Posterior vena cava (tissue), 2 donors: ENCODE measurements around the gene CGREF1. TPM values are rescaled to one million over a fixed set of nuclear protein-coding genes. Genes with fewer than 3 reads are reported as not detected.
A peak's percentile ranks its signal among the peaks of the same experiment; 100 is the strongest.

ENCODE experiments used
- DNase-seq: peaks from one replicate; pipeline ENCODE4 v3.0.0-alpha.2; 2020; ENCODE audit warnings: low spot score
- intact Hi-C, 2 donors: fragments of 100-400 bp; cut with DNase I; formaldehyde crosslinking; loops; one replicate each; pipeline versions ENCODE4 v1.14.1 to v1.14.2; 2022 to 2023
- total RNA-seq, 2 donors: library from RNA; stranded (reverse); fragmentation: NEBNext Ultra II Directional; extraction: Animal tissue kit (Norgen Biotek cat#: 25700); gene quantifications; one replicate each; pipeline ENCODE4 v1.2.1, GENCODE V29; 2021
- donor health status: DM: yes; HTN: yes; CAD: no.
- donor health status: DM: yes; HTN: yes; CAD: no.

Gene CGREF1
- total RNA-seq, 2 donors from 2014 or later, result 25.8 to 27.8 TPM

DNA sequence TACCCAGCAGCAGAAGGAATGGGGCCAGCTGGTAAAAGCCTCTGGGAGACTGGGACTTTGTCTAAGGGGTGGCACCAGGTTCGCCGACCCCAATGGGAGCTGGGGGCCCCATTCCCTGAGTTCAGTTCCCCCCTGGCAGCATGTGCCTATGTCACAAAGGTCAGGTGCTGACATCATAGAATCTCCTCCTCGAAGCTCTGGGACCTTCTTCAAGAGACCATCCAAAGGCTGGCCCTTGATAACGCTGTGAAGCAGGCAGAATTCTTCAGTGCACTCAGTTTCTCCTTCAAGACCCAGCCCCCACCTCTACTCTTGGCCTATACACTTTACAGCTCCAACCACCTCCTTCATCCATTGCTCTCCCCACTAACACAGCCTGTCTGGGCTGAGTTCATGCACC is 20.4 kb upstream of the CGREF1 start, which contains the start of gene PRR30:
Gene PRR30 (minus strand): TSS at position 101 of the 400 bp plus-strand sequence. CDS start 1,081 bp downstream, outside the sequence.
- intact Hi-C loops, result no loop called here
- DNase-seq, result peak; percentile 19

DNA sequence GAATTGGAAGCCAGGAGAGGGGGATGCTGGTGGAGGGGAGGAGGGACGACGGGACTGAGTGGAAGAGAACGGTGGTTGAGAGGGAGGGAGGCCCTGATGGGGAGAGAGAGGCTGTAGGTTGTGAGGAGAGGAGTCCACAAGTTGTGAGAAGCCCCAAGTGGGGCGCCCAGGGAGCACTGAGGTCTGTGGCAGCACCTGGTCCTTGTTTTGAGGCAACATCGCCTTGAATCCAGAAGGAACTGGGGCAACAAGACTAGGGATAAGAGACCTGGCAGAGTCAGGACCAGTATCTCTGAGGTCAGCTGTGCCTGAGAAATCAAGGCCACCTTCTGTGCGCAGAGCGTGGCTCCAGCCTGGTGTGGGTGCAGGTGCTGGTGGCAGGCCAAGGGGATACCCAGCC is 19.2 kb upstream of the CGREF1 start:
- intact Hi-C loops, result no loop called here
- peak; percentile 62 for DNase-seq

DNA sequence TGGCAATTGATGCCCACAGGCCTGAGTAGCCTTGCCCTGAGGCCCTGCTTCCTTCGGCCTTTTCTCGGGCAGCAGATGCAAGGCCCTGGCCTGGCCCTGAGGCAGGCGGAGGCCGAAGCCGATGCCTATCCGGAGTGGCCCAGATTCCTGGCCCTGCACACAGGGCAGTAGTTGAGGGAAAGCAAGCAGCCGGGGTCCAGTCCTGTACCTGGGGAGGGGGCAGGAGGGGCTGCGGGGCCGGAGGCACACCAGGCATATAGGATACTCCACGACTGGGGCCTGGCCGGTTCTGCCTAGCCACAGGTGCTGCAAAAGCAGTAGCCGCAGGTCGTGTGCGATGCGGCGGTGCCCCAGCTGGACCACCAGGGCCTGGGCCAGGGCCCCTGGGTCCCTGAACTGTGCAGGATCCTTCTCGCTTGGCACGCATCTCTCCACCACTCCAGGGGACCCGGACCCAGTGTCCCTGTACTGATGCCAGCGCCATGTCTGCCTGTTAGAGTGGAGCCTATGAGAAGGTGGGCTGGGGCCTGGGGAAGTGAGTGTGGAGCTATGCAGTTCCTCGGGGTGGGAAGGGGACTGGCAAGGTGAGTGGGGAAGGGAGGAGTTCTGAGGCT is 18.5 kb upstream of the CGREF1 start:
- peak; percentile 71 for DNase-seq
- intact Hi-C loops, result no loop called here

DNA sequence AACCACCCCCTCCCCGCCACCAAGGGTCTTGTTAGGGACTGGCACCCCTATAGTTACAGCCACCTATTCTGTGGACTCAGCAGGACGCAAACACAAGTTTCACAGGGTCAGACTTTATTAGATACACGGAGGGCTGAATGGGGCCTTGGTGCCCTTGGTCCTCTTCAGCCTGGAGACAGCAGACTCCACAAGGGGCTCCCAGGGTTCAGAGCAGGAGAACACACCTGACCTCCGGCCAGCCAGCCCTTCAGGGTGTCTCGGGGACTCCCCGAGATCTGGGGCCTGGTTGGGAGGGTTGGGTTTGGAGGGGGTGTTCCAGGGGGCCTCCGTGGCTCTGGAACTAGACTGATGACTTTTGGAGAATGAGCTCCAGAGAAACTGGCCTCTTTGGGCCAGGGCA is 17.8 kb upstream of the CGREF1 start:
- intact Hi-C loops, result loop anchor here in 1 of 2 donors (1.0 kb wide), 1 partner anchor 125 kb away; no protein-coding TSS in a partner anchor
- peak; percentile 71 for DNase-seq

DNA sequence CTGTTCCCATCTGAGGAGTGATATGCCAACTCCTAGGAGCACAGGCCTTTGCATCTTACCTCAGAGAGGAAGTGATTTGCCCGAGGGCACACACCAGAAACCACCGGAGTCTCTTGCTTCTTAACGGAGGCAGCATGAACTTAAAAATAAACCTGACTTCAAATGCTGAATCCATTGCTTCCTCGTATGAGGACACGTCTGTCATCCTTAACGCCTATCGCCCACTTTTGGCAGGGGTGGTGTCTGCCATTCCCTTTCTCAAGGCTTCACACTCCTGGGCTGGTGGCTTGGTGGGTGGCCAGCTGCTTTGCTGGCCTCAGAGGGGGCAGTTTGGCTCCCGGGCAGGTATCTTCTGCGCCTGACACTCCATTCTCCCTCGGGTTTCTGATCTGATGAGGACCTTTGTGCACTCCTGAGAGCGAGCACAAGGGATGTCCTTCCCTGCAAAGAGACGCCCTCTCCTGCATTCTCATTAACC is 16.6 kb upstream of the CGREF1 start:
- intact Hi-C loops, result no loop called here

DNA sequence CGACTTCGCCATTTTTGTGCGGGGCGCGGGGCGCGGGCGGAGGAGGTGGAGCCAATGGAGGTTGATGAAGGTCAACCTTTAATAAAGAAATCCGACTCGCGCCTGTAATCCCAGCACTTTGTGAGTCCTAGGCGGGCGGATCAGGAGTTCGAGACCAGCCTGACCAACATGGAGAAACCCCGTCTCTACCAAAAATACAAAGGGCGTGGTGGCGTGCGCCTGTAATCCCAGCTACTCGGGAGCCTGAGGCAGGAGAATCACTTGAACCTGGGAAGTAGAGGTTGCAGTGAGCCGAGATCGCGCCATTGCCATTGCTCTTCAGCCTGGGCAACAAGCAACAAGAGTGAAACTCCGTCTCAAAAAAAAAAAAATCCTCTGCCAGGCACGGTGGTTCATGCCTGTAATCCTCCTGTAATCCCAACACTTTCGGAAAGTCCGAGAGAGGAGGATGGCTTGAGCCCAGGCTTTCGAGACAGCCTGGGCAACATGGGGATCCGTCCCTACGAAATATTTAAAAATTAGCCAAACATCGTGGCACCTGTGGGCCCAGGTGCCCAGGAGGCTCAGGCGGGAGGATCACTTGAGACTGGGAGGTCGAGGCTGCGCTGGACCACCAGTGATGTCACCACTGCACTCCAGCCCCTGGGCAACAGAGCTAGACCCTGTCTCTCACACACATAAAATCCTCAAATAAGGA is 16.0 kb upstream of the CGREF1 start:
- intact Hi-C loops, result loop anchor here in 1 of 2 donors (5.0 kb wide), 1 partner anchor 52 kb away; no protein-coding TSS in a partner anchor
- peak; percentile 54 for DNase-seq

More for the DNA sequence above, 16.6 kb upstream of the CGREF1 start:
- peak; percentile 72 for DNase-seq

DNA sequence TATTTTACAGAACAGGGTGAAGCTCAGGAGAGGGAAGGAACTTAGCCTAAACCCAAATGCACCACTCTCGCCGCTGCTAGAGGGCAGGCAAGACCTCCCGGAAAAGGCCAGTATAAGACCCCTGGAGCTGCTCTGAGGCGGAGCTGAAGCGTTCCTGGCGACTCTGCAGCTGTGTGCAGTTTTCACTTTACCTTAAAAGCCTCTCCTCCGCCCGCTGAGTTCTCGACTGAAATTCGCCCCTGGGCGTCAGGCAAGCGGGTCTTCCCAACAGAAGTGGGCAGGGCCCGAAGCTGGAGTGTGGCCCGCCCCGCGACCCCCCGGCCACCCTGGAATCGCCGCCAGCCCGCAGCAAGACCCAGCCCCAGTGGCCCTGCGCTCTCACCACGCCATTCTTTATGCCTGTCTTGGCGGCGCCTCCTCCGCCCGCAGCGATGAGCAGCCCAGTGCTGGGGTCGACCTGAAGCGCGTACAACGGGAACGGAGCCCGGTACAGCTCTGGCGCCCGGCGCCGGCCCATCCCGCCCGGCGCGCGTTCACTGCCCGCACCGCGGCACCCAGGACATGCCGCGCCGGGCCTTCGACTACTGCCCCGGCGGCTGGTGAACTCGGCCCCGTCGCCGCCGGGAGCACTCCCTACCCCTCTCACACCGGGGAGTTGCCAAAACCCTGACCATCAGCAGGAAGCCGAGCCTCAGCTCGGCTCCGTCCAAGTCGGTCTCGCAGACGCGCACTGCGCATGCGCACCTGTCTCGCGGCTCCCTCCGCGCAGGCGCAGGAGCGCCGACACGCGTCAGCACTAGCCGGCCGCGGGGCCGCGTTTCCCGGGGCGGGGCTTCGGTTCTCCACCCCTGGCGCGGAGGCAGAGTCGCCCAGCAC is 15.2 kb upstream of the CGREF1 start, which contains the start of gene PREB:
Gene PREB (minus strand): TSS at position 732 of the 876 bp plus-strand sequence. CDS start 215 bp downstream, at position 517.
- intact Hi-C loops, result loop anchor here (1.0 to 5.0 kb wide), 2 partner anchors 53 kb away; no protein-coding TSS in a partner anchor
- DNase-seq, result peak; percentile 99

DNA sequence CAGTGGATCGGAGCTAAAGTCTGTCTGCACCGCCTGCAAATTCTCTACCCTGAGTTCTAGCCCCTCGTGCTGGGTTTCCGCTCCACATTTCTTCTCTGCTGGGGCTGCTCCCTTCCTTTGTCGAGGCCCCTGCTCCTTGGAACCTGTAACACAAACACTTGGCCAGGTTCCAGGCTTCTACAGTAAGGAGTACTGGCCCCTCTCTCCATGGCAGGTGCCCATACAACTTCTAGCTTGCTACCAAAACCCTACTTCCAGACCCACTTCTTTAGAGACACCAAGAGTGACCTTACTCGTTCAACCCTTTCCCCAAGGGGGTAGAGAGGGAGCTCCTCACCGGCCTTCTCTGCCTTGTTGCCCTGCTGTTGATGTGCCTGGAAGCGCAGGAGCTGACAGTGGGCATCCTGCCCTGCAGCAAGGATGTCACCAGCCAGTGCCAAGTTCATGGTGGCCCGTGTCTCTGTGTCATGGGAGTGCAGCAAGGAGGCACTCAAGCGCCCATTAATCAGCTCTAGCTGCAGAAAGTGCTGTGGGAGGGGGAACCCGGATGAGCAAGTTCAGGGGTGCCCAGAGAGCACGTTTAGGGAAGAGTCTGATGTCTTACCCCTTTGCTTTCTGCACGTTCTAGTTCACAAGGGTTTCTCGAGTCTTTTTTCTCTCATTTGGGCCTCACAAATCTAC is 14.4 kb upstream of the CGREF1 start:
- intact Hi-C loops, result loop anchor here (1.0 to 5.0 kb wide), 2 partner anchors 54 kb away; no protein-coding TSS in a partner anchor
- peak; percentile 80 for DNase-seq

DNA sequence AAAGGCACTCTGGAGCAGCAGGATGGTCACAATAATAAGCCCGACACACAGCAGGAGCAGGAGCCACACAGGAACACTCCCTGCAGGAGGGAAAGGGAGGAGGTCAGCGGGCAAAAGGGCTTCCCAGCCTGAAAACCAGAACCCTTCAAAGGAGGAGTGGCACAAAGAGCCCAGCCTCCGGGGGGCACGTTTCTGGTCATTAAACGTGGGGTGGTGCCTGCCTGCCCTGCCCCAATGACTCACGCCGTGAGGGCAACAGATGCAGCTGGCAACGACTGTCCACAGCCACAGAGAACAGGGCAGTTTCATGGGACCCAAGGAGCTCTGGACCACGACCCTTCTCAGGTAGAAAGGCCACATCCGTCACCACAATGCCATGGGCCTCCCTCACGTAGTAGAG is 12.5 kb upstream of the CGREF1 start:
- intact Hi-C loops, result loop anchor here in 1 of 2 donors (5.0 kb wide), 1 partner anchor 56 kb away; no protein-coding TSS in a partner anchor
- peak; percentile 51 for DNase-seq

DNA sequence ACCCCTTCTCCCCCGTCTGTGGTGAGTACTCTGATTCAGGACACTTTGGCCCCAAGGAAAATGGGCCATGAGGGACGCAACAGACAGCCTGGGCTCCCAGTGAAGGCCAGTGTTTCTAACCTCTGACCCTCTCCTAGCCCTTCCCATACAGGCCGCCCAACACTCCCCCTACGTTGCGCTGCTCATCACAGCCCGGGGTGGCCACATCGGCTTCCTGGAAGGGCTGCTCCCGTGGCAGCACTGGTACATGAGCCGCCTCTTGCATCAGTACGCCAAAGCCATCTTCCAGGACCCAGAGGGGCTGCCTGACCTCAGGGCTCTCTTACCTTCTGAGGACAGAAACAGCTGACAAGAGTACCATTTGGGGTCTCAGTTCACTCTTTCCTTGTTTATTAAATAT is 11.5 kb upstream of the CGREF1 start:
- DNase-seq, result no peak
- intact Hi-C loops, result loop anchor here in 1 of 2 donors (5.0 kb wide), 1 partner anchor 57 kb away; no protein-coding TSS in a partner anchor

DNA sequence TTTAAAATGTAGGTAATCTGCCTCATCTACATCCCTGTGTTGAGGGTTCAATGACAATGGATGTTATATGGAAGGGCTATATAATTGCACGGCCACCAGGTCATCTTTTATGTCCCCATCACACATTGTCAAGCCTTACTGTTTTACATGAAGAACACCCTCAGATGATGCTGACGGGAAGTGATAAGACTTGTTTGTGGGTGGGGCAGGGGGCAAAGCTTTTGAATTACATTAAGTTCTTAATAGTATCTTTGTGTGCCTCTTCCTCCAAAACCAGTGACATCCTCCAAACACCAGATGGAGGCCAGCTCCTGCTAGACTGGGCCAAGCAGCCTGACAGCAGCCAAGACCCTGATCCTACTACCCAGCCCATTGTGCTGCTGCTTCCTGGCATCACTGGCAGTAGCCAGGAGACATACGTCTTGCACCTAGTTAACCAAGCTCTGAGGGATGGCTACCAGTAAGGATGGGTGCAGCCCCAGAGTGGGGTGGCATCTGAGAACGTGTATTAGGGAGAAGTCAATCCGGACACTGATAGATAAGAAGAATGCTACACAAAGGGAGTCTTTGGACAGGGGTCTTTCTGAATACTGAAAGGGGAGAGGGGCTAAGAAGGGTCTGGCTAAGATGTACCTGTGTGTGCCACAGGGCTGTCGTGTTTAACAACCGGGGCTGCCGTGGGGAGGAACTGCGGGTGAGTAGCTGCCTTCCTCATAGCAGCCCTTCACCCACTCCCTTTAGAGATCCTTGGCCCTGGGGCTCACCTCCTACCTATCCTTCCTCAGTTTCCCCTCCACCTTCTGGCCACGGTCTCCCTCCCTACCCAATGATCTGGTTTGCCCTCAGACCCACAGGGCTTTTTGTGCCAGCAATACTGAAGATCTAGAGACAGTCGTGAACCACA is 10.0 kb upstream of the CGREF1 start:
- no peak for DNase-seq
- intact Hi-C loops, result no loop called here

DNA sequence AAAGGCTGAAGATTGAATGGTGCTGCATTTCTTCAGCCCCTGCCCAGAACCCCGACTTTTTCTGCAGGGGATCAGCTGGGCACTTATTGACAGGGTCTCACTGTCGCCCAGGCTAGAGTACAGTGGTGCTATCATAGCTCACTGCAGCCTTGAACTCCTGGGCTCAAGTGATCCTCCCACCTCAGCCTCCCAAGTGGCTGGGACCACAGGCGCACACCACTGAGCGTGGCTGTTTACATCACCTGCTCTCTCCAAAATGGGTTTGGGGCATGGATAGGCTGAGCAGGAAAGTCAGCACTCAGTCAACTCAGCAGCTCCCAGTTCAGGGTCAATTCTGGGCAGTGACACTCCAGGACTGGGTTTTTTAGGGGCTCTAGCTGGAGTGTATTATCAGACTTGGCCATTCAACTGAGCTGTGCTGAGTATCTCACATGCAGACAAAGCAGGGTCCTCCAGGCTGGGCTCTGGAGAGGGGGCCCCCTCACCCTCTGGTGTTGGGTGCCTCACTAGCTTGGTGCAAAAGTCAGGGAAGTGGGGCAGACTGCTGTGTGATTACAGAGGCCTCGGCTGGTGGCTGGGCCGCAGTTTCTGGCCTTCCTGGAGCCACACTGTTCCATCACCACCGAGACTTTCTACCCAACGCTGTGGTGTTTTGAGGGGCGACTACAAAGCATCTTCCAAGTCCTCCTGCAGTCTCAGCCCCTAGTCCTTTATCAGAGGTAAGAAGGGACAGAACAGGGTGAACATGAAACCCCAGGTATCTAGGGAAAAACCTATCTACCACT is 9.1 kb upstream of the CGREF1 start:
- no peak for DNase-seq
- intact Hi-C loops, result no loop called here

DNA sequence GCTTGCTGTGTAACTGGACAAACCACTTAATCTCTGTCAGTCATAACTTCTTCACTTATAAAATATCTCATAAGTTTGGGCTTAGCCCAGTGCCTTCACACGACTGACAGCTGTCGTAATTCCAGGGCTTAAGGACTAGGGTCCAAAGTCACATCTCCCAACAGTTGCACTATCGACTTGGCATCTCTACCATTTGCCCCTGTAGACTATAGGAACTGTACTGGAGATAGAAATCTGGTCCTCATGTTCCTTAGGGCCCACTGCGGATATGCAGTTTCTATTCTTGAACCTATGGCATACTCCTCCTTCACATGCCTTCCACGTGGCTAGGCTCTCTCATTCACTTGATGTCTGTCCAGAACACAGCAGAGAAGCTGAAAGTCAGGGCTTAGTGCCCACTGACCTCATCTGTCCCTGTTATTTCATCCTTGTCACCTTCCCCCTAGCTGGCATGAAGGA is 7.4 kb upstream of the CGREF1 start:
- DNase-seq, result no peak

DNA sequence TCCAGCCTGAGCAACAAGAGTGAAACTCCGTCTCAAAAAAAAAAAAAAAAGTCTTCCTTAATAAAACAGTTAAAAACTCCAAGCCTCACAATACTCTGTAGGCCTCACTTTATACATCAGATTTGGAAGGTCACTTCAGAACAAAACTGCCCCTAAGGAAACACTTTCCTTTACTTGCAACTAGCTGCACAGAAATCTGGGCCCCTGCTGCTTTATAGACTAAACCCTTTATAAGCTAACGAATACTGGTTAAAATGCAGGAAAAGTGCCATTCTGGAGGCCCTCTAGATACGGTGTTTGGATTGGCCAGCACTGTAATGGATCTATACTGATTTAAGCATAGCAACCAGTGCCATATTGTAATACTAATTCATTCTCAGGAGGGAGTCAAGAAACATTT is 6.2 kb upstream of the CGREF1 start:
- intact Hi-C loops, result no loop called here
- no peak for DNase-seq

More for the DNA sequence above, 7.4 kb upstream of the CGREF1 start:
- intact Hi-C loops, result no loop called here

DNA sequence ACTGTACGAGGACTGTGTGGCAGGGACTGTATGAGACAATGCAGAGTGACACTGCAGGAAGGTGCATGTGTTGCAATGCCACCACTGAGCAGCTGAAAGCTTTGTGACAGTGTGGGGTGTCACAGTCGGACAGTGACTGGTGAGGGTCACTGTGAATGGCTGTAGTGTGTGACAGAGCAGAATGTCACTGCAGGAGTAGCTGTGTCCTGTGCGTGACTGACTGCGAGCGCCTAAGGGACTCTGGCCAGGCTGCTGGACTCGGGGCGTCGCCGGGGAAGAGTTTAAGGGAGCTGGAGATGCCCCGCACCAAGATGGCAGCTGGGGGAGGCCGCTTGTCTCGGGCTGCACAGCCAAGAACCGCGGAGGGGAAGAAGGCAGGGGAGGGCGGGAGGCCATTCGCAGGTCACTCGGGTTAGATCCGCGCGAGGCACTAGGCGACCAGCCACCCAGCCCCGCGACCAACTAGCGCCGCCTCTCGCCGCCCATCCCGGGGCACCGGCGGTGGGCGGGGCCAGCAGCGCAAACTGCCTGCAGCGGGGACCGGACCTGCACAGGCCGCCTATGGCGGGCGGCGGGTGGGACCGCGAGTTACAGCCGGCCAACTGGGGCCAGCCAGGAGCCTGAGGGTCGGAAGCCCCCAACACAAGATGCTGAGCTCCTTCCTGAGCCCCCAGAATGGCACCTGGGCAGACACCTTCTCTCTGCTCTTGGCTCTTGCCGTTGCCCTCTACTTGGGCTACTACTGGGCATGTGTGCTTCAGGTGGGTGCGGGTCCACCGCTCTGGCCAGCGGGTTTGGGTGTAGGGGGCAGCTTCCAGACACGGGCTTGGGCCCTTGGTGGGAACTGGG is 4.6 kb upstream of the CGREF1 start, which contains the start of gene ABHD1:
Gene ABHD1 (plus strand): TSS at position 514 of the 849 bp plus-strand sequence. CDS start 134 bp downstream, at position 648.
- intact Hi-C loops, result no loop called here
- peak; percentile 87 for DNase-seq

DNA sequence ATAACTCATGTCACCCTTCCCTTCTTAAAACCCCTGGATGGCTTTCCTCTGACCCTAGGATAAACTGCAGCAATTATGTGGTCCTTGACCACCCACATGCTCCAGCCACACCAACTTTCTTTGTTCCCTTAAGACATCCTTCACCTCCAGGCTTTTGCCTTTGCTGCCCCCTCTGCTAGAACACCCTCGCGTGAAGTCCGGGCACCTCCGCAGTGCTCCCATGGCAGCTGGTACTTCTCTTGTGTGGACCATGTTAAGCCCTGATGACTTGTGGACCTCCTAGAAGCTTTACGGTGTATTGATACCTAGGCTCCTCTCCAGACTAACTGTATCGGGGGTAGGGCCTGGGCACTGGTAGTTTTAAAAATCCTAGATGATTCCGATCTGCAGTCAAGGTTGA is 3.9 kb upstream of the CGREF1 start:
- no peak for DNase-seq
- intact Hi-C loops, result no loop called here
